ENCODE data around the gene KCNQ1.

DNA sequence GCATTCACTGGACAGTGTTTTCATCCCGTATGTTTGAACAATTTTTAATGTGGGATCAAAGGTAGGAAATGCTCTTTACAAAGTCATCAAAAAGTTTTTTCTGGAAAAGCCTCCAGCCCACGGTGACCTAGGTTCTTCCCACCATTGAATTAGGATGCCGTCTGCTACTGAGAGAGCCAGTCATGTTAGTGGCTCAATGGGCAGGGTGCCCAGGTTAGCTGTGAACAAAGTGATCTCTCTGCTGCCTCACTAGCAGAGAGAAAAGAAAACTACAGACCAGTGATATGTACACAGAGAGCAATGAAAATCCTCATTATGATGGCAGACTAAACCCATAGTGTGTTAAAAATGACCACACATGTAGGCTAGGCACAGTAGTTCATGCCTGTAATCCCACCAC lies 32.4 kb downstream of the KCNQ1 start:
- TF ChIP-seq, protein P1, sequence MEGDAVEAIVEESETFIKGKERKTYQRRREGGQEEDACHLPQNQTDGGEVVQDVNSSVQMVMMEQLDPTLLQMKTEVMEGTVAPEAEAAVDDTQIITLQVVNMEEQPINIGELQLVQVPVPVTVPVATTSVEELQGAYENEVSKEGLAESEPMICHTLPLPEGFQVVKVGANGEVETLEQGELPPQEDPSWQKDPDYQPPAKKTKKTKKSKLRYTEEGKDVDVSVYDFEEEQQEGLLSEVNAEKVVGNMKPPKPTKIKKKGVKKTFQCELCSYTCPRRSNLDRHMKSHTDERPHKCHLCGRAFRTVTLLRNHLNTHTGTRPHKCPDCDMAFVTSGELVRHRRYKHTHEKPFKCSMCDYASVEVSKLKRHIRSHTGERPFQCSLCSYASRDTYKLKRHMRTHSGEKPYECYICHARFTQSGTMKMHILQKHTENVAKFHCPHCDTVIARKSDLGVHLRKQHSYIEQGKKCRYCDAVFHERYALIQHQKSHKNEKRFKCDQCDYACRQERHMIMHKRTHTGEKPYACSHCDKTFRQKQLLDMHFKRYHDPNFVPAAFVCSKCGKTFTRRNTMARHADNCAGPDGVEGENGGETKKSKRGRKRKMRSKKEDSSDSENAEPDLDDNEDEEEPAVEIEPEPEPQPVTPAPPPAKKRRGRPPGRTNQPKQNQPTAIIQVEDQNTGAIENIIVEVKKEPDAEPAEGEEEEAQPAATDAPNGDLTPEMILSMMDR (conservative IDR thresholded peaks at IDR 0.05 in 1 of 2, IDR thresholded peaks at IDR 0.05 in 1 of 2; ENCODE audit: low read depth in 1 of 2, low read length in 2 of 2) = no peak
- TF ChIP-seq EZH2 (IDR thresholded peaks at IDR 0.05; ENCODE audit: low read length, missing control alignments) = no peak

Data from fibroblast of lung (primary cell).